Measurements from ENCODE around the gene DDX21. TPM values are rescaled to one million over a fixed set of nuclear protein-coding genes. Genes with fewer than 3 reads are reported as not detected.

Gene DDX21
- total and polyA plus RNA-seq, 2 of the 13 experiments (the other 11 are each of a cell fraction or from before 2014, with no cell fraction given), result 52.5 to 147 TPM

- TF ChIP-seq ZBTB49 (CRISPR knock-in tag; IDR thresholded peaks at IDR 0.05; ENCODE audit: borderline replicate concordance), result 0 out of 2 replicates have a peak, but pooled peaks have one; percentile 16
- 0 out of 2 replicates have a peak, but pooled peaks have one; percentile 41 for TF ChIP-seq ZSCAN9 (CRISPR knock-in tag; IDR thresholded peaks at IDR 0.05; ENCODE audit: borderline replicate concordance)
- TF ChIP-seq MYPOP (CRISPR knock-in tag; IDR thresholded peaks at IDR 0.05), result peak; percentile 88; the same call in 1 of the 2 replicates
- TF ChIP-seq USF2 (IDR thresholded peaks at IDR 0.05; ENCODE audit: low read depth, low read length), result no peak
- TF ChIP-seq USF2 (CRISPR knock-in tag; IDR thresholded peaks at IDR 0.05; ENCODE audit: borderline replicate concordance), result no peak
- no peak for TF ChIP-seq ZBTB1 (CRISPR knock-in tag; IDR thresholded peaks at IDR 0.05; ENCODE audit: borderline replicate concordance)
- peak; percentile 88; the same call in 1 of the 2 replicates for TF ChIP-seq CSRNP1 (CRISPR knock-in tag; IDR thresholded peaks at IDR 0.05)
- peak; percentile 82 for TF ChIP-seq RFX3 (CRISPR knock-in tag; IDR thresholded peaks at IDR 0.05)
- TF ChIP-seq HOXA3 (CRISPR knock-in tag; IDR thresholded peaks at IDR 0.05), result peak; percentile 63; the same call in 1 of the 2 replicates
- peak; percentile 37; the same call in 1 of the 2 replicates for TF ChIP-seq ZBTB33 (CRISPR knock-in tag; IDR thresholded peaks at IDR 0.05)
- no peak for TF ChIP-seq NKX3-1 (CRISPR knock-in tag; IDR thresholded peaks at IDR 0.05)
- 0 out of 2 replicates have a peak, but pooled peaks have one; percentile 80 for TF ChIP-seq IRX3 (CRISPR knock-in tag; IDR thresholded peaks at IDR 0.05; ENCODE audit: borderline replicate concordance, low read depth)
- TF ChIP-seq TOE1 (CRISPR knock-in tag; IDR thresholded peaks at IDR 0.05), result no peak
- TF ChIP-seq PAXIP1 (CRISPR knock-in tag; conservative IDR thresholded peaks at IDR 0.05), result peak; percentile 28; the same call in 1 of the 2 replicates
These were observed 32.8 kb downstream of the DDX21 start, which contains the start of gene KIFBP (continued) for GRCh38 chr10:68988530-68989316.

All from HepG2 (cell line).